H9 (cell line): ENCODE measurements around the gene PLD5. TPM values are rescaled to one million over a fixed set of nuclear protein-coding genes. Genes with fewer than 3 reads are reported as not detected.
"Not testable (repeated sequence)": the region's sequence is repeated elsewhere in the genome, so short reads cannot be mapped to it uniquely, and the experiment has no call there.

ENCODE experiments used
- DNase-seq: peaks from one replicate; pipeline ENCODE4 v3.0.0-alpha.2; 2017
- H2AFZ ChIP-seq: one replicate; pipeline ENCODE4 v1.6.1; 2013; ENCODE audit warnings: mild to moderate bottlenecking, low read length, control low read depth, moderate library complexity
- H2AK5ac ChIP-seq: 2 replicates; pipeline ENCODE4 v1.6.1; 2013; ENCODE audit warnings: low read length, control low read depth, mixed read lengths; ENCODE audit not compliant: insufficient read length
- H2BK120ac ChIP-seq: one replicate; pipeline ENCODE4 v1.6.1; 2013; ENCODE audit warnings: low read depth, mild to moderate bottlenecking, low read length, control low read depth, inconsistent platforms; ENCODE audit not compliant: poor library complexity, severe bottlenecking
- H2BK12ac ChIP-seq: 2 replicates; pipeline ENCODE4 v1.6.1; 2013; ENCODE audit warnings: low read length, control low read depth, mixed read lengths, low read depth; ENCODE audit not compliant: insufficient read length
- H2BK15ac ChIP-seq: 2 replicates; pipeline ENCODE4 v1.6.1; 2013; ENCODE audit warnings: low read depth, low read length, control low read depth
- H2BK20ac ChIP-seq: one replicate; pipeline ENCODE4 v1.6.1; 2013; ENCODE audit warnings: low read depth, mild to moderate bottlenecking, low read length, control low read depth, inconsistent platforms; ENCODE audit not compliant: poor library complexity, severe bottlenecking
- H2BK5ac ChIP-seq: 2 replicates; pipeline ENCODE4 v1.6.1; 2013; ENCODE audit warnings: low read length, control low read depth, mixed read lengths; ENCODE audit not compliant: insufficient read length
- H3K14ac ChIP-seq: 2 replicates; pipeline ENCODE4 v1.6.1; 2013; ENCODE audit warnings: low read length, control low read depth; ENCODE audit not compliant: insufficient read depth
- H3K18ac ChIP-seq: 2 replicates; pipeline ENCODE4 v1.6.1; 2013; ENCODE audit warnings: low read depth, mild to moderate bottlenecking, mixed read lengths, low read length, control low read depth; ENCODE audit not compliant: insufficient read length
- H3K23ac ChIP-seq: 2 replicates; pipeline ENCODE4 v1.6.1; 2013; ENCODE audit warnings: low read length, control low read depth, mixed read lengths, low read depth; ENCODE audit not compliant: insufficient read length
- H3K23me2 ChIP-seq: 2 replicates; pipeline ENCODE4 v1.6.1; 2013; ENCODE audit warnings: low read depth, mild to moderate bottlenecking, mixed read lengths, low read length, control low read depth; ENCODE audit not compliant: insufficient read length, poor library complexity, severe bottlenecking
- H3K27ac ChIP-seq: 2 replicates; pipeline ENCODE4 v1.5.1; 2013; ENCODE audit warnings: low read length, control low read depth, mixed read lengths, low read depth; ENCODE audit not compliant: insufficient read length
- H3K27me3 ChIP-seq: 2 replicates; pipeline ENCODE4 v1.6.1; 2013; ENCODE audit warnings: low read length, control low read depth, inconsistent platforms; ENCODE audit not compliant: insufficient read depth
- H3K4ac ChIP-seq: 2 replicates; pipeline ENCODE4 v1.6.1; 2013; ENCODE audit warnings: low read depth, mild to moderate bottlenecking, control low read depth, inconsistent platforms, low read length, moderate library complexity
- H3K4me1 ChIP-seq: 2 replicates; pipeline ENCODE4 v1.6.1; 2013; ENCODE audit warnings: low read length, control low read depth, inconsistent platforms; ENCODE audit not compliant: insufficient read depth
- H3K4me2 ChIP-seq: 2 replicates; pipeline ENCODE4 v1.6.1; 2013; ENCODE audit warnings: low read length, control low read depth, mixed read lengths; ENCODE audit not compliant: insufficient read length, insufficient read depth
- H3K56ac ChIP-seq: 2 replicates; pipeline ENCODE4 v1.6.1; 2013; ENCODE audit warnings: low read depth, mild to moderate bottlenecking, mixed read lengths, low read length, control low read depth; ENCODE audit not compliant: insufficient read length
- H3K79me1 ChIP-seq: 2 replicates; pipeline ENCODE4 v1.6.1; 2013; ENCODE audit warnings: low read depth, mild to moderate bottlenecking, moderate library complexity, low read length, control low read depth, inconsistent platforms; ENCODE audit not compliant: insufficient read depth, poor library complexity, severe bottlenecking
- H3K79me2 ChIP-seq: 2 replicates; pipeline ENCODE4 v1.6.1; 2013; ENCODE audit warnings: low read length, control low read depth, inconsistent platforms; ENCODE audit not compliant: insufficient read depth
- H3K9ac ChIP-seq: 2 replicates; pipeline ENCODE4 v1.6.1; 2013; ENCODE audit warnings: low read length, control low read depth, mixed read lengths; ENCODE audit not compliant: insufficient read length; ENCODE audit errors: extremely low read depth
- H3K9me3 ChIP-seq: one replicate; pipeline ENCODE4 v1.6.1; 2013; ENCODE audit warnings: low read depth, low read length, inconsistent platforms; ENCODE audit not compliant: control insufficient read depth
- H3T11ph ChIP-seq: one replicate; pipeline ENCODE4 v1.6.1; 2013; ENCODE audit warnings: mild to moderate bottlenecking, low read length, control low read depth, inconsistent platforms
- H4K20me1 ChIP-seq: one replicate; pipeline ENCODE4 v1.6.1; 2013; ENCODE audit not compliant: control insufficient read depth, insufficient read length, insufficient read depth
- H4K5ac ChIP-seq: 2 replicates; pipeline ENCODE4 v1.6.1; 2013; ENCODE audit warnings: low read depth, mild to moderate bottlenecking, mixed read lengths, low read length, control low read depth; ENCODE audit not compliant: insufficient read length
- H4K8ac ChIP-seq: replicated peaks from 2 replicates; pipeline ENCODE4 v1.6.1; 2013; ENCODE audit warnings: low read length, control low read depth, mixed read lengths, low read depth; ENCODE audit not compliant: insufficient read length
- H4K91ac ChIP-seq: 2 replicates; pipeline ENCODE4 v1.6.1; 2013; ENCODE audit warnings: low read depth, mild to moderate bottlenecking, moderate library complexity, mixed read lengths, low read length, control low read depth; ENCODE audit not compliant: insufficient read length
- H3K27ac Mint-ChIP-seq, 3 experiments: 2 replicates in 2 of 3; 3 replicates in 1 of 3; pipeline ENCODE4 v1.8.0; 2020 to 2021; ENCODE audit warnings: mixed read lengths in 3 of 3, mild to moderate bottlenecking in 1 of 3, moderate library complexity in 1 of 3
- H3K27me3 Mint-ChIP-seq: 2 replicates; pipeline ENCODE4 v1.8.0; 2021; ENCODE audit warnings: low read depth, mild to moderate bottlenecking, moderate library complexity, mixed read lengths
- H3K36me3 Mint-ChIP-seq, 3 experiments: 2 replicates in 2 of 3; 3 replicates in 1 of 3; pipeline ENCODE4 v1.8.0; 2020 to 2021; ENCODE audit warnings: low read depth in 3 of 3, mixed read lengths in 3 of 3; ENCODE audit not compliant: insufficient read depth in 1 of 3
- H3K4me1 Mint-ChIP-seq, 2 experiments: 2 replicates each; pipeline ENCODE4 v1.8.0; 2020; ENCODE audit warnings: mixed read lengths in 2 of 2
- H3K4me3 Mint-ChIP-seq, 2 experiments: 2 replicates in 1 of 2; 3 replicates in 1 of 2; pipeline ENCODE4 v1.8.0; 2020 to 2021; ENCODE audit warnings: mild to moderate bottlenecking in 2 of 2, mixed read lengths in 2 of 2, moderate library complexity in 1 of 2
- H3K9me3 Mint-ChIP-seq, 2 experiments: 2 replicates in 1 of 2; 3 replicates in 1 of 2; pipeline ENCODE4 v1.8.0; 2020; ENCODE audit warnings: mild to moderate bottlenecking in 2 of 2, mixed read lengths in 2 of 2, moderate library complexity in 1 of 2
- CTCF ChIP-seq: fragments of 200-600 bp; sonication (generic); conservative IDR thresholded peaks from 3 replicates; pipeline ENCODE4 v1.8.0; 2021; ENCODE audit warnings: antibody characterized with exemption, mild to moderate bottlenecking
- WGBS: extraction: QIAGEN DNeasy Blood & Tissue Kit; methylation state at CpG from one replicate; pipeline ENCODE4 v1.1.7; 2013; ENCODE audit warnings: missing lambda C conversion rate, low lambda C conversion rate, mixed read lengths; ENCODE audit not compliant: insufficient read length; ENCODE audit errors: extremely low coverage; 5-methylcytosine and 5-hydroxymethylcytosine counted together
- total RNA-seq: library from RNA; stranded (reverse); gene quantifications from 2 replicates; pipeline ENCODE4 v1.2.1, GENCODE V29; 2021

PLD5 gene
- total RNA-seq, 1 experiment from 2014 or later: 5.2 TPM

GRCh38 chr1:242349636-242350035 is 174.9 kb downstream of the PLD5 start:
- no peak overlapping the region for H3K27ac Mint-ChIP-seq
- Histone ChIP-seq H4K91ac (no peak overlapping the region), H4K8ac (no peak overlapping the region), H3K27me3 (no peaks in the 10 kb centered on the region), H3K18ac (no peak overlapping the region), H3K79me1 (no peaks in the 10 kb centered on the region), H3K23ac (no peak overlapping the region), H3K79me2 (no peaks in the 10 kb centered on the region), H3K4me1 (no peaks in the 10 kb centered on the region), H2BK20ac (no peak overlapping the region), H3K9me3 (no peaks in the 10 kb centered on the region), H3K4me2 (no peak overlapping the region), H3K9ac (no peak overlapping the region), H2BK12ac (no peak overlapping the region), H2BK5ac (no peak overlapping the region), H3K23me2 (no peaks in the 10 kb centered on the region), H2AK5ac (no peak overlapping the region), H3K4ac (no peak overlapping the region), H3T11ph (no peak overlapping the region), H3K14ac (no peak overlapping the region), H4K20me1 (no peaks in the 10 kb centered on the region), H2AFZ (no peak overlapping the region), H3K56ac (no peak overlapping the region), H2BK120ac (no peak overlapping the region), H2BK15ac (no peak overlapping the region), H4K5ac (no peak overlapping the region), H3K27ac (no peak overlapping the region)
- H3K4me1 Mint-ChIP-seq: no peaks in the 10 kb centered on the region
- WGBS: no CpG with 5 or more reads among the region's 1 CpG
- no peak overlapping the region for H3K4me3 Mint-ChIP-seq
- H3K9me3 Mint-ChIP-seq: peaks cover 0 to 3% of the 10 kb centered on the region in 2 experiments; a peak in 2 of 5 replicates
- peaks cover 0 to 7% (median 4%) of the 10 kb centered on the region in 3 experiments; a peak in 5 of 7 replicates for H3K36me3 Mint-ChIP-seq
- no peak for TF ChIP-seq CTCF
- DNase-seq: no peak
- no peaks in the 10 kb centered on the region for H3K27me3 Mint-ChIP-seq

- not testable (repeated sequence) for H4K5ac ChIP-seq, H3K79me2 ChIP-seq, H3K23me2 ChIP-seq, H3K4me2 ChIP-seq, H4K91ac ChIP-seq, H3K79me1 ChIP-seq, H3K4me1 Mint-ChIP-seq, H3K56ac ChIP-seq, H2BK5ac ChIP-seq, H2BK15ac ChIP-seq, H2BK20ac ChIP-seq, H2BK120ac ChIP-seq, H2BK12ac ChIP-seq, H3K18ac ChIP-seq, H2AK5ac ChIP-seq, H3K27me3 ChIP-seq, H3K9me3 ChIP-seq, H3K4me1 ChIP-seq, H3K23ac ChIP-seq, DNase-seq, H3K27ac ChIP-seq, H4K20me1 ChIP-seq, H3K14ac ChIP-seq, H2AFZ ChIP-seq, H3T11ph ChIP-seq, H3K9ac ChIP-seq, H3K27me3 Mint-ChIP-seq, H3K4ac ChIP-seq, H3K27ac Mint-ChIP-seq, H3K4me3 Mint-ChIP-seq, H3K9me3 Mint-ChIP-seq, H4K8ac ChIP-seq, H3K36me3 Mint-ChIP-seq
- WGBS: no CpG with 5 or more reads among the region's 5 CpGs
These were observed 193.6 kb downstream of the PLD5 start for GRCh38 chr1:242330865-242331264.
